ENCODE data around the gene DOCK4.

The DOCK4 gene

DNA sequence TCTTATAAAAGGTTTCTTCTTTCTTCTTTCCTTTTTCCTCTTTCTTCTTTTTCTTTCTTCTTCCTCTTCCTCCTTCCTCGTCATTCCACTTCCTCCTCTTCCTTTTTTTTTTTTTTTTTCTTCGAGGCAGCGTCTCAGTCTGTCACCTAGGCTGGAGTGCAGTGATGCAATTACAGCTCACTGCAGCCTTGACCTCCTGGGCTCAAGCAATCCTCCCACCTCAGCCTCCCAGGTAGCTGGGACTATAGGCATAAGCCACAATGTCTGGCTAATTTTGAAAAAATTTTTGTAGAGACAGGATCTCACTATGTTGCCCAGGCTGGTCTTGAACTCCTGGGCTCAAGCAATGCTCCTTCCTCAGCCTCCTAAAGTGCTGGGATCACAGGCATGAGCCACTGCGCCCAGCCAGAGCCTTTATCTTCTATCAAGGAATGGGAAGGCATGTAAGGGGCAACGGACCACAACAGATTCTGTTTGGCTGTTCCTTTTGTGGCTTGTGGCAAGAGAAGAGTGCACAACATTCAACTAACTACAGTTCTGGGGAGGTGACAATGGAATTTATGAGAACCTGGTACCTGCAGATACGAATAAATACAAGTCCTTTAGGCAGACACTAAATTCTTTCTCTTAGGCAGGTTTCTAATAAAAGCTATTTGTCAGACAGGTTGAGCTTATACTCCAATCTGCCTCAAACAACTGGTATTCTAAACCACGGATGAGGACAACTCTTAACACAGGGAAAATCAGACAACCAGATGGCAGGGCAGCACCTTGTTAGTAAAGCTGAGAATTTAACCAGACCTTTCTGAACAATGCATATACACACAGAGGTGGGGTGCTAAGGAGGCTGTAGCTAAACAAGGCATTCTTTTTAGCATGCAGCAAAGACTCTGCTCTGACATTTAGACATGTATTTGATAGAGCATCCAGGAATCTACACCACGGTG lies 100.3 kb downstream of the DOCK4 start:
- no peak for DNase-seq (ENCODE audit: low read depth)

DNA sequence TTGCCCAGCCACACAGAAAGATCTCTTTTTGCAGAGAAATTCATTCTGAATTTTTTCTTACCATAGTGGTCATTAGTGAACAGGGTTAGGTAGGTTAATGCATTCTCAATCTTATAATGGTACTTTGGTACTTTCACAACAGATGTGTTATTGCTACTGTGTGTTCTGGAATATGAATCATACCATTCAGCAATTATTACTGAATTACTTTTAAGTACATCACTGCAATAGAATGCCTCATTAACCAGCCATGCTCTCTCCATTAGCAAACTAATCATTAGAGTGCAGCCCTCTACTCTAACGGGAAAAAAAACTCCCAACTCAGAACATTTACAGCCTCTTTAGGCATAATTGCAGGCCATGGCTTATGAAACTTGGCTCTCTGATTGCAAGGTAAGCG lies 102.1 kb downstream of the DOCK4 start:
- no peak for DNase-seq (ENCODE audit: low read depth)

DNA sequence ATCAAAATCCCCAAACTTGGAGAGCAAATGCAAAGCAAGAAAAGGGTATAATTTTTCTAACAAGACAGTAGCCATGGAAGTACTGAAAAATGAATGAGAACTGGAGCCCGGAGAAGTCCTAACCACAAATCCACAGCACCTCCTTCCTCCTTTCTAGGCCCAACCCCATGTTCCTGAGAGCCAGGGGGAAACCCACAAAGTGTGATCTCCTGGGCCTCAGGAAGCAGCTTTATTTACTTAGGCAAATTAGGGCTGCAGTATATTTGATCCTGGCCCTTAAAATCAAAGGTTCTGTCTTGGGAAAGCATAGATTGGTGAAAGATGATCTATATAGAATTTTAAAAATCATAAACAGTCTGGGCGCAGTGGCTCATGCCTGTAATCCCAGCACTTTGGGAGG lies 103.0 kb downstream of the DOCK4 start:
- DNase-seq (ENCODE audit: low read depth) = no peak

DNA sequence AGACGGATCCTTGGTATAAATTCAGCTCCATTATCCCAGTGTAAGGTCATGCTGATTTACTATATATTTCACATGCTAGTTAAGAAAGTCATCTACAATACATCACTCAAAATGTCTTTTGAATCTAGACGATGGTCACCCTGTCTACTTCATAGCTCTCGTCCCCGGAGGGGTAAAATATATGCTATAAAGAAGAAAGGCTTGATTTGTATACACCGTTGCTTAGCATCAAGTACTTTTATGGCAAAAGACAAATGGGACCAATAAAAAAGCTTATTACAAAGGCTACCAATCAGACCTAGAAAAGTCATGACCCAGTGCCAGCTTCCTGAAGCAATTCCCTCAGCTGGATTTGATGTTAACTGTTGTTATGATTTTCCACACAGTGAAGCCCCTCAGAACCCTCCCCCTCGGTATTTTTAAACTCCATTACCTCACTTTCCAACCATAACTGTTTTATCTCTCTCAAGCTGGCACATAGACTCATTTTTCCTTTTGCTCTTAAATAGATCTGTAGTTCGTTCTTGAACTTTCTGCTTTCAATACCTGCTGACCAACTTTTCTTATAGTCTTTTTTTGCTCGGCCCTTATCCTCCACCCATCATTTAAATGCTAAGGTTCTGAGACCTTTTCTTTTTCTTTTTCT lies 104.9 kb downstream of the DOCK4 start:
- DNase-seq (ENCODE audit: low read depth) = no peak

DNA sequence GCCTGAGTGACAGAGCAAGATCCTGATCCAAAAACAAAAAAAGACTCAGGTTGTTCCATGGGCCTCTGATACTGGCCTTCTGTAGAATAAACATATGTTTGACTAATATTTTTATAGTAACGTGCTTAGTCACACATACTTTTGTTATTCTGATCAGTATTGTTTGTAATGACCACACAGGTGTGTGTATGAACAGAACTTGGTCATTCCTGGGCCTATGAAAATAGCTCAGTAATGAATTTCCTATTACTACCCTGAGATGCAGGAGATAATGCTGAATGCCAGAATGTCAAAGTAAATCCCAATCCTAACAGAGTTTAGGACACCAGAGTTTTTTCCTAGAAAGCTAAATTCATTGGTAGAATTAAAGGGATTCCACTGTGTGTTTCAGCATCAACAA lies 108.7 kb downstream of the DOCK4 start:
- DNase-seq (ENCODE audit: low read depth) = no peak

DNA sequence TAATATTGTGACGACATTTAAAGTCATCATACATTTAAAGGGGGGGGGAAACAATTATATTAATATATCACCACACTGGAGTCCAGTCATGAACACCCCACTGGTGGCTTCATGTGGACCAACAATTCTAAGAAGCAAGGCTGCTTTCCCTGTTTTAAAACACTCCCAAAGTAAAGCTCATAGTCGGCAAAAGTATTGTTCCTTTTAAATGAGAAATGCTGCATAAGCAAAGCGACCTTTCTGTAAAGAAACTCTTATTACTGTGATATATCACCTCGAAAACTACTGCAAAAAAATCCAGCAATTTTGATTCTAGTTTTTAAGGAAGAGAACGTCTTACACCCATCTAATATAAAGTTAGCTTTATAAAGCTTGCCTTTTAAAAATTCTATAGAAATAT lies 112.8 kb downstream of the DOCK4 start:
- DNase-seq (ENCODE audit: low read depth) = no peak

DNA sequence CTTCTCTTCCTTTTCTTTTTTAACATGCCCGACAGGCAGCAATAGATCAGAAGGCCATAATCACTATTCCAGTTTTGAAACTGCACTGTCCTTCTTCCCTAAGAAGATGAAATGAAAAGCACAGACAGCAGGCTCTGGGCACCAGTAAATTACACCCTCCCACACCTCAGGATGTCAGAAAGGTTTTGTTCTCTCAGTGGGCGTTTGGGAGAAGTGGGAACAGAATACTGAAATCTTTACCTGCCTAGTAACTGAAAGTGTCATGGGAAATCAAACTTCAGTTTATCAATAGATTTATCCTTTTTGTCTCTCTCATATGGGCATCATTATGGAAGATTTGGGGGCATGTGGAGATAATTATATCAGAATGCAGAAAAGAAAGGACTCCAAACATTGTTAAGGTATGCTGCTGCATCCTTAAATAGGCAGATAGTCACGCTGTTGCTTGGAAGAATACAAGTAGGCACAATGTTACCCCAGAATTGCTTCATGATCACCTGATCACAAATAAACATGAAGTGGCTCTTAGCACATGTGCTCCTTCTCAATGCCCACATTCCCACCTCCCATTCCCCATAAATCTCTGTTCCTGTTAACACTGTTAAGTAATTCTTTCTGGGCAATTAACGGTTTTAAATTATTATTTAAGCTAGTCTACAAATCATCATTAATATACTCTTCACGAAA lies 113.3 kb downstream of the DOCK4 start:
- no peak for DNase-seq (ENCODE audit: low read depth)

DNA sequence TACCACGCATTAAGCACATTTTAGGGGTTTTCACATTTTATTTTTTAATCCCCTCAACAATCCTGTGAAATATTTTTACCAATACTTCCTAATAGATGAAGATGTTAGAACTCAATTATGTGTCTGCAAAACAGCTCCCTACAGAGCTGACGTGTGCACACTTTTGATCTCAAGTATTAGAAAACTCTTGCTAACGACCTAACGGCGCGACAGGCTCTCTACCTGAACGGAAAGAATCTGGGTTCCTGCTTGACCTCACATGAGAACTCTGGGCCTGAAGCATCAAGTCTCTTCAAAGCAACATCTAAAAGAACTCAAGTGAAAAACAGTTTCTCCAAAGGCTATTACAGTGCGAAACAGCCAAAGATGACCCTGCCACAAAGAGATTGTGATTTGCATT lies 113.9 kb downstream of the DOCK4 start:
- DNase-seq (ENCODE audit: low read depth) = no peak

DNA sequence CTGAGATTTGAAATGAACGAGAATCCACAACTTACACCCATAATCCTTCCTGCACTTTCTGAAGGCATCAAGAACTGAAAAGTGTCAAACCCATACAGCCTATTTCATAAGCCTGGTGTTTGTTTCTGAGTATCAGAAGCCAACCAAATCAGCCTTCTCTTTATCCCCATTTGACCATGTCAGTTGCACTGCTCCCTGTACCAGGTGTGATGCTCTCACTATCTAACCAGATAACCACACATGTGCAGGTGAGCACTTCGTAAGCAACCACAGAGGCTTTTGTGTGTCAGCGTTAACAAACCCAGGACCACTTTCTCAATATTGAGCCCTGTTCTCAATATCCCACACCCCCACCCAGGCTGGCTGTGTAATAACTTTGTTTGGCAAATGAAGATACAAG lies 114.4 kb downstream of the DOCK4 start:
- DNase-seq (ENCODE audit: low read depth) = no peak

DNA sequence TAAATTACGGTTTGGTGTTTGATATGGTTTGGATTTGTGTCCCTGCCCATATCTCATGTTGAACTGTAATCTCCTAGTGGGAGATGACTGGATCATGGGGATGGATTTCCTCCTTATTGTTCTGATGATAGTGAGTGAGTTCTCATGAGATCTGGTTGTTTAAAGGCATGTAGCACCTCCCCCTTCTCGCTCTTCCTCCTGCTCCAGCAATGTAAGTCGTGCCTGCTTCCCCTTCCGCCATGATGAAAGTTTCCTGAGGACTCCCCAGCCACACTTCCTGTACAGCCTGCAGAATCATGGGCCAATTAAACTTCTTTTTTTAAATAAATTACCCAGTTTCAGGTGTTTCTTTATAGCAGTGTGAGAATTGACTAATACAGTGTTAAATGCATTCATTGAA lies 116.6 kb downstream of the DOCK4 start:
- DNase-seq (ENCODE audit: low read depth) = no peak

DNA sequence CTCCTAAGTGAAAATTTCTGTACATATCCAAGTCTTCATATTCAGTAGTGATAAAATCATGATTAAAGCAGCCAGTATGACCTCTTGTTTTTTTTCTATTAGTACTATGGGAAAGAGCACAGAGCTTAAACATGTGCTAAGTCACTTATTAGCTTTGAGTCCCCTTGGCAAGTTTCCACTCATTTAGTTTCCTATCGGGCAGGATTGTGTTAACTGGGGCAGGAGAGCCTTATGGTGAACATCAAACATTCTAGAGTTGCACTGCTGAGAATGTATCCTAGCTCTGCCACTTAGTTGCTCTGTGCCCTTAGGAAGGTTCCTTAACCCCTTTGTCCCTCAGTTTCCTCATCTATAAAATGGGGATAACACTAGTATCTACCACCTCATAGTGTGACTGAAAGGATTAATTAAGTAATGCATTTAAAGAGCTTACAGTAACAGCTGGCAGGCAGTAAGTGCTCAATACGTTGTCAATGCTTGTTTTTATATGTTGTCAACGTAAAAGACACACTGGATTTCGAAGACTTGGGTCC lies 117.6 kb downstream of the DOCK4 start:
- DNase-seq (ENCODE audit: low read depth) = no peak

DNA sequence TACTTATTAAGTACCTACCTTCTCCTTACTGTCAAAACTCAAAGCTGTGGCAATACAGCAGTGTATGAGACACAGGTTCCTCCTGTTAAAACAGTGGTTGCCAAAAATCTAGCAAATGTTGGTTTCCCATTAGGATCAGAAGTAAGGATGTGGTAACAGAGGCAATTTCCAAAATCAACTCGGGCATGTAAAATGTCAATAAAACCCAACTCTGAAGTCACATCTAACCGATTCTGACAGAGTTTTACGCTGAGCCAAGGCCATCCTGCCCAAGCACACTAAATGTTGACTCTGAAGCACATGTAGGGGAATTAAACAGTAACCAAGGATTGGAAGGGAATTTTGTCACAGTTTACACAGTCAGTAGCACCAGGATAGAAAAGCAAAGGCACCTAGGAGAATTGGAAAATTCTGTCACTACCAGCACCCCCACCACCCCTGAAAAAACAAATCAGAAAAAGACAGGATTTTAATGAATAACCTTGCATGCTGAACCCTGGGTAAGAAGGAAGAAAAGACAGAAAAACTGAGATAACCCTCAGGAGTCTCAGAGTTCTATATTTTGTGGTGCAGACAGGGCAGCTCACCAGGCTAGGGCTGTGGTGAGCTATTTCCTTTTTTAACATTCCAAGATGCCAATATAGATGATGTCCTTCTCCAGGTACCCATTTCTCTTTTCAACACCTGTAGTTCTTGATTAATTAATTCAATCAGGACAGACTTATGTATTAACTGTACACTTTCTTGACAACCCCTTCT lies 119.5 kb downstream of the DOCK4 start:
- DNase-seq (ENCODE audit: low read depth) = no peak

DNA sequence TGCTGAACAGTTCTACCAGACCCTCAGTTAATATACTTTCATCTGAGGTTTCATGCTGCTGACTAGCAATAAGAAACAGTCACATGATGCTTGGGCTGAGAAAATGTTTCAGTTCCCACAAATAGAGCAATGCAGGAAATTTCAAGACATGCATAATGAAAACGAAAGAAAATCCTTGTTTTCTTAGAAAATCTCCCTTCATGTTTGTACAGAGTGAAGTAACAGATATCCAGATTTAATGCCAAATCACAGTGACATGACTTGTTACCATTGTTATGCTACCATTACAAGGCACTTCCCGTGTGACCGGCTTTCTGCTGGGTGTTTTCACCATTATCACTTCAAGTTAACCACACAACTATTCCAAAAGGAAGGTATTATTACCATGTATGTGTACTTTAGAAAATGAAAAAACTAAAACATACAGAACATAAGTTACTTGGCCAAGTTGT lies 121.7 kb downstream of the DOCK4 start:
- no peak for DNase-seq (ENCODE audit: low read depth)

DNA sequence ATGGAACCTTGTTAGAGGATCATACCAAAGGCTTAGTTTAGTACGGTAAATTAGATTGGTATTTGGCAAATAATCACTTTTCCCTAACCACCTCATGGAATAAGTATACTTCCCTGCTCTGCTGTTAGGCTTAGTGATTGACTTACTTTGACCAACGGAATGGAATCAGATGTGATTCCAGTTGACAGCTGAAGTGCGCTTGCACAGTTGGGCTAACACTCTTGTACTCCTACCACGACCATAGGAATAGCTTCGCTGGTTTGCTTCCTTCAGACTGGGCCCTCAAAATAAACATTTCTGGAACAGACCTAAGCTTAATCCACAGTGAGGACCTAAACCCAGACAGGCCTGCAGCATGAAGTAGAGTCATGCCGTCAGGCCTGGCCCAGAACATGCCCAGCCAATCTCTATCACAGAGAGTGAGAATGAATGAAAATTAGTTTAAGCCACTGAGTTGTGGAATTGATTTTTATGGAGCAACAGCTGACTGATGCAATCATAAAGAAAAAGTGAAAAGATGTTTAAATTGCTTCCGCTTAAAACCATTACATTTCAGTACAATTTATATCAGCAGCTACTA lies 122.3 kb downstream of the DOCK4 start:
- no peak for DNase-seq (ENCODE audit: low read depth)

DNA sequence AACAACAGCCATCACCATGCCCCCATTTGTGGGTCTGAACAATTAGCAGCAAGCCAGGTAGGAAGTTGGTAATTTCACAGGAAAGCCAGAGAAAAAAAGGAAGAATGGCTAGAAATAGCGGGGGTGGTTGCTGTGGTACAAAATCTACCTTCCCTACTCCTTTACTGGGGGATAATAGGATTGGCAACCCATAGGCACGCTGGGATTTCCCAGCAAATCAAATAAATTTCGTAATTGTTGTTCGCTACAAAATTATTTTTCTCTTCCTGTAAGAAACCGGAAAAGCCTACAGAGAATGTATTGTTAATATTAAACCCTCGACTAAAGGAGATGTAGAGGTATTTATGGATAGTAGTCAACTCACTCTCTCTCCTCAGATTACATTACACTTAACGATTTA lies 123.9 kb downstream of the DOCK4 start:
- DNase-seq (ENCODE audit: low read depth) = no peak

DNA sequence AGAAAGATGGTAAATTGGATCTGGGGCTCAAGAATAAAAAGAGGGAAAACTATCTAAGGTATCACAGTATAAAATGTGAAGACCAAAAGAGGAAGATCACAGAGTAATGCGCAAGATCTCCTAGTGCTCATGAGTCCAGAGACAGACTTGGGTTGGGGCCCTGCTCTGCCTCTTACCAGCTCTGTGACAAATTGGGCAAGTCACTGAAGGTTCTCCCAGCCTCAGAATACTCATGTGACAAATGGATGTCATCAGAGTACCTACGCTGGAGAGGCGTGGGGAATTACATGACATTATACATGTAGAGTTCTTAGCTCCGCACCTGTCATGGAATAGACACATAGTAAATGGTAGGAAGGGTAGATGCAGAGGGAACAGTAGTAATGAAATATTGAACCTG lies 124.4 kb downstream of the DOCK4 start:
- no peak for DNase-seq (ENCODE audit: low read depth)

DNA sequence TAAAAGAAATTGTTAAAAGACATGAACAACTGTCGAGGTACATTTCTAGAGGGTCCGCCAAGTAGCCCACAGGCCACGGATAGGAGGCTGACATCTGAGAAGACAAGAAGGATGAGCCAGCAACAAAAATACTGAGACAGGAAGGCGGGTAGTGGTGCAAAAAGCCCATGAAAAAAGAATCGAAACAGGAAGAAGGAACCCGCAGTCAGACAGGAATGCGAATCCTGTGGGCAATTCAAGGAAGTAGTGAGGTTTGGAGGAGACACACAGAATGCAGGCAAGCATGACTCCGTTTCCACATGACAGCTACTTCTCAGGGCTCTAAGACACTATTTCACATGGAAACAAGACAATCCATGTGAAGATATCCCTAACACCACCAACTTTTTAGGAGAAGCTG lies 125.2 kb downstream of the DOCK4 start:
- peak; percentile 20 for DNase-seq (ENCODE audit: low read depth)

DNA sequence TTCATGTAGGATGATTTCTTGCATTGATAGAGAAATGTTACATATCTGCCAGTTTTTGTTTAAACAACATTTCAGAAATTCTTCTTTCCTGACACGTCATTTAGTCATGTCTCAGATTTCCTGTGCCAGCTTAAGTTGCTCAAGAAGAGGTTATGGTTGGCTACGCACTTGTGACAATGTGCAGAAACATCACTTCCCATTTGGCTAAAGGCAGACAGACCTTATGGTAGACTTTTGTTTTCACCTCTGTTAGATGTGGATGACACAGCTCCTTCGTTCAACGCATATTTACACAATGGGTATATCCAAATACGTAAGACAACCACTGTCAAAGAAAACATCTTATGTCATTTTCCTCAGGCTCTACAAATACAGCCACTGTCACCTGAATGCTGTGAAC lies 125.8 kb downstream of the DOCK4 start:
- peak; percentile 80 for DNase-seq (ENCODE audit: low read depth)

DNA sequence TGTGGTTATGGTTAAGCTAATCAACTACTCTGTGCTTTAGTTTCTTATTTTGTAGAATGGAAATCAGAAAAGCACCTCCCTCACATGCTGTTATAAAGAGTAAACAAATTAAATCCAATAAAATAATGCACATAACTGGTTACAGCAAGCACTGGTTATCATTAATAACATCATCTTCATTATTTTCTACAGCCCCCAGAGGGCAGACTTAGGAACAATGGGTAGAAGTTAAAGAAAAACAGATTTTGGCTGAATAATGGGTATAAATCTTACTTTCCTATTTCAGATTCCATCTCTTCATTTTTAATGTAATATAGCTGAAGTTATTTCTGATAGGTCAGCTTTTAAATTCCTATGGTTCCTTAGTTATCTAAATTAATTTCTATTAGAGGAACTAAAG lies 126.5 kb downstream of the DOCK4 start:
- DNase-seq (ENCODE audit: low read depth) = no peak

DNA sequence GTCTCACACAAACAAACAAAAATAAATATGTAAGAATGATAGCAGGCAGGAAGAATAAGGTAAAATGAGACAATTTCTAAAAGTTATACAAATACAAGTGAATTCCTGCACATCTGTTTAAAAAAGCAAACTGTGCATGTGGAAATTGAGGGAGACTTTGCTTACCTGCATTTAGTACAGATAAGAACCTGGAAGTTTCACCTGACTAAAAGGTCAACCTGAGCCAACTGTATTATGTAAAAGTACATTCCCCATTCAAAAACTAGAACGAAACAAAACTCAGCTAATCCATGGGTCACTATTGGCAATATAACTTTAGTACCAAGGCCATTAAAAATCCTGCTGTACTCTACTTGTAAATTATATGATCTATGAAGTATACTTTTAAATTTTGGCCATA lies 127.1 kb downstream of the DOCK4 start:
- no peak for DNase-seq (ENCODE audit: low read depth)

DNA sequence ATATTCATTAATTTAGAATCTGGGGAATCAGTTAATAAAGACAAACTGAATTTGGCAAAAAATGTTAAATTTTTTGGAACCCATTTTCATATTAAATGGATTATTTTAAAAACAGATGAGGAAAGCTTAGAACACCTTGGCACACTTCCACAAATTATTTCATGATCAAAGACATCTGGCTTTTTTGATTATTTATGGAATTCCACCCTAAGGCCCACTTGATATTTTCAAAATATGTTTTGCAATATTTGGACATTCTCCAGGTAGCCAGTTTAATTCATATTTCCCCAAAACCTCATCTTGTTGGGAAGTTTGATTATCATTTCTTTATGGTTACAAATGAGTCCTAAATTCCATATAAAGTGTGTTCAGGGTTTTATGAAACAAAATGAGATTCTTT lies 129.9 kb downstream of the DOCK4 start:
- no peak for DNase-seq (ENCODE audit: low read depth)

DNA sequence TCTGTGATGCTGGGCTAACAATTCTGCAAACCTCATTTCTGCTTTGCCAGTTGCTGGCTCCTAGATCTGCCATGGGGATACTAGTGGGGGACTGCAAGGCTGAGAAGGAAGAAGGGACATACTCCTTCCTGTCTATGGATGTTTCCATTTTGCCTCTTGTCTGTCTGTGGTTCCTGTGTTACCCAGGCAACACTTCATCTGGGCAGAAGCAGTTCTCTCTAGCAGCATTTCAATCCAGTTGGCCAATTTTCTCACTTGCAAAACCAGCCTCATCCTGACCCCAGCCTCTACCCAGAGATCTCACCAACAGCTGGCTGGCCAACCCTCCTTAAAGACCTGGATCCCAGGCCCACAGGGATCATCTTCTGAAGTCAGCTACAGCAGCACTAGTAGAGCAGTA lies 131.7 kb downstream of the DOCK4 start:
- DNase-seq (ENCODE audit: low read depth) = no peak
